CD4-positive, alpha-beta T cell (primary cell): ENCODE data around the gene ABHD13. TPM values are rescaled to one million over a fixed set of nuclear protein-coding genes. Genes with fewer than 3 reads are reported as not detected.

Experiments used
- ATAC-seq: fragments of 200-7000 bp; cut with Tn5 transposase; one replicate; pipeline ENCODE4 v1.10.0; 2022; ENCODE audit warnings: mild to moderate bottlenecking; ENCODE audit not compliant: poor library complexity
- CTCF ChIA-PET: fragments of 350-600 bp; sonication (Branson Sonifier 250); formaldehyde crosslinking; loops from one replicate; lab custom pipeline; 2021; ENCODE audit warnings: antibody characterized with exemption, inconsistent platforms; lab: Charles Lee
- POLR2A ChIA-PET: fragments of 350-600 bp; sonication (Branson Sonifier 250); formaldehyde crosslinking; loops from one replicate; lab custom pipeline; 2021; ENCODE audit warnings: antibody characterized with exemption, inconsistent platforms; lab: Charles Lee
- DNase-seq, 14 experiments: peaks; one replicate each; pipeline ENCODE4 v3.0.0-alpha.2; 2013 to 2020; ENCODE audit warnings: mixed read lengths in 2 of 14
- H3K27ac ChIP-seq, 2 donors: one replicate each; pipeline versions ENCODE4 v1.5.1 to v1.7.0; 2013; ENCODE audit warnings: low read length in 2 of 2, low read depth in 1 of 2, mild to moderate bottlenecking in 1 of 2
- H3K27me3 ChIP-seq, 2 experiments: 1 replicate in 1 of 2; 2 replicates in 1 of 2; pipeline versions ENCODE4 v1.6.1 to v1.7.0; 2013; ENCODE audit warnings: low read length in 2 of 2, control low read depth in 1 of 2, mild to moderate bottlenecking in 1 of 2, moderate library complexity in 1 of 2; ENCODE audit not compliant: insufficient read depth in 2 of 2, control insufficient read depth in 1 of 2
- H3K36me3 ChIP-seq: one replicate; pipeline ENCODE4 v1.6.1; 2013; ENCODE audit warnings: low read length, control low read depth; ENCODE audit not compliant: insufficient read depth
- H3K4me1 ChIP-seq: one replicate; pipeline ENCODE4 v1.6.1; 2013; ENCODE audit warnings: low read length, control low read depth; ENCODE audit not compliant: insufficient read depth
- H3K4me3 ChIP-seq: one replicate; pipeline ENCODE4 v1.5.1; 2013; ENCODE audit warnings: mild to moderate bottlenecking, low read length, moderate library complexity
- H3K9me3 ChIP-seq, 2 experiments: 1 replicate in 1 of 2; 2 replicates in 1 of 2; pipeline versions ENCODE4 v1.6.1 to v1.7.0; 2013; ENCODE audit warnings: low read length in 2 of 2, mild to moderate bottlenecking in 2 of 2, control low read depth in 1 of 2, moderate library complexity in 1 of 2; ENCODE audit not compliant: control insufficient read depth in 1 of 2, insufficient read depth in 1 of 2
- H3K27ac Mint-ChIP-seq: one replicate; pipeline ENCODE4 v1.8.0; 2020; ENCODE audit warnings: mixed read lengths
- H3K27me3 Mint-ChIP-seq: one replicate; pipeline ENCODE4 v1.8.0; 2021; ENCODE audit warnings: mixed read lengths
- H3K36me3 Mint-ChIP-seq: one replicate; pipeline ENCODE4 v1.8.0; 2021; ENCODE audit warnings: low read depth, mixed read lengths
- H3K4me1 Mint-ChIP-seq: one replicate; pipeline ENCODE4 v1.8.0; 2021; ENCODE audit warnings: low read depth, mixed read lengths
- H3K4me3 Mint-ChIP-seq: one replicate; pipeline ENCODE4 v1.8.0; 2020; ENCODE audit warnings: mild to moderate bottlenecking, mixed read lengths
- H3K9me3 Mint-ChIP-seq: one replicate; pipeline ENCODE4 v1.8.0; 2020; ENCODE audit warnings: mixed read lengths
- CTCF ChIP-seq: fragments of 200-600 bp; IDR thresholded peaks from one replicate; pipeline ENCODE4 v1.8.0; 2022; ENCODE audit warnings: antibody characterized with exemption, mild to moderate bottlenecking
- intact Hi-C, 2 experiments: fragments of 100-400 bp; cut with DNase I in 1 of 2; cut with micrococcal nuclease in 1 of 2; formaldehyde crosslinking; loops; one replicate each; pipeline versions ENCODE4 v1.15.1 to v1.9.0; 2023 to 2025; cut with DNase I, micrococcal nuclease
- total RNA-seq, 174 experiments: library from RNA in 2 of 174; stranded (reverse) in 2 of 174; gene quantifications; one replicate each; pipeline ENCODE4 v1.2.3 and lab custom pipeline; 2021 to 2026

The ABHD13 gene
- total RNA-seq, 2 experiments from 2014 or later, result 18.0 to 18.6 TPM

- H3K36me3 Mint-ChIP-seq, result peaks cover 32% of the 10 kb centered on the region
- Histone ChIP-seq H3K27ac (no peak overlapping the region), H3K4me3 (no peak overlapping the region), H3K9me3 (peaks cover 0 to 5% of the 10 kb centered on the region in 2 experiments), H3K36me3 (no peaks in the 10 kb centered on the region), H3K27me3 (no peaks in the 10 kb centered on the region), H3K4me1 (no peaks in the 10 kb centered on the region)
- no peak overlapping the region for H3K27ac Mint-ChIP-seq
- CTCF ChIA-PET, result no interaction called here
- H3K9me3 Mint-ChIP-seq, result peaks cover 21% of the 10 kb centered on the region
- H3K4me1 Mint-ChIP-seq, result no peaks in the 10 kb centered on the region
- H3K27me3 Mint-ChIP-seq, result no peaks in the 10 kb centered on the region
- no peak overlapping the region for H3K4me3 Mint-ChIP-seq
- intact Hi-C loops, result no loop called here
- TF ChIP-seq CTCF, result no peak
- no peak for ATAC-seq
- POLR2A ChIA-PET, result no interaction called here
- DNase-seq, result no peak
These were observed 31.0 kb downstream of the ABHD13 start for GRCh38 chr13:108249150-108249549.

- intact Hi-C loops, result no loop called here
These were observed 39.1 kb downstream of the ABHD13 start for GRCh38 chr13:108257248-108257647.

GRCh38 chr13:108263621-108264355 is 45.6 kb downstream of the ABHD13 start:
- no peak overlapping the region for H3K4me3 ChIP-seq
- Mint-ChIP-seq H3K27me3 (no peaks in the 10 kb centered on the region), H3K4me3 (no peak overlapping the region), H3K27ac (no peak overlapping the region), H3K36me3 (peaks cover 7% of the 10 kb centered on the region), H3K9me3 (no peaks in the 10 kb centered on the region), H3K4me1 (peaks cover 32% of the 10 kb centered on the region)
- ChIA-PET POLR2A (no interaction called here), CTCF (no interaction called here)
- no peak overlapping the region for H3K27ac ChIP-seq
- ATAC-seq, result no peak
- intact Hi-C loops, result no loop called here
- H3K27me3 ChIP-seq, result no peaks in the 10 kb centered on the region
- no peak for TF ChIP-seq CTCF
- H3K36me3 ChIP-seq, result no peaks in the 10 kb centered on the region
- no peak for DNase-seq
- H3K4me1 ChIP-seq, result peaks cover 7% of the 10 kb centered on the region
- H3K9me3 ChIP-seq, result no peaks in the 10 kb centered on the region

More at GRCh38 chr13:108257248-108257647, 39.1 kb downstream of the ABHD13 start:
- Mint-ChIP-seq H3K27ac (no peak overlapping the region), H3K36me3 (peaks cover 30% of the 10 kb centered on the region), H3K9me3 (no peaks in the 10 kb centered on the region), H3K4me3 (no peak overlapping the region), H3K27me3 (no peaks in the 10 kb centered on the region), H3K4me1 (no peaks in the 10 kb centered on the region)
- Histone ChIP-seq H3K36me3 (no peaks in the 10 kb centered on the region), H3K9me3 (no peaks in the 10 kb centered on the region), H3K4me3 (no peak overlapping the region), H3K4me1 (no peaks in the 10 kb centered on the region), H3K27ac (no peak overlapping the region), H3K27me3 (no peaks in the 10 kb centered on the region)
- no peak for ATAC-seq
- no peak for DNase-seq
- ChIA-PET POLR2A (no interaction called here), CTCF (no interaction called here)
- TF ChIP-seq CTCF, result no peak
